ENCODE measurements around the gene SLC8A2.
"Not testable (repeated sequence)": the region's sequence is repeated elsewhere in the genome, so short reads cannot be mapped to it uniquely, and the experiment has no call there.

The SLC8A2 gene

GRCh38 chr19:47383890-47384289 is 87.8 kb downstream of the SLC8A2 start:
- not testable (repeated sequence) for DNase-seq (ENCODE audit: low read depth in 2 of 2, low spot score in 1 of 2)

- DNase-seq (ENCODE audit: low read depth in 2 of 2, low spot score in 1 of 2), result no peak
Observed at GRCh38 chr19:47381653-47382279, 89.9 kb downstream of the SLC8A2 start.

GRCh38 chr19:47381121-47381520 is 90.6 kb downstream of the SLC8A2 start:
- no peak for DNase-seq (ENCODE audit: low read depth in 2 of 2, low spot score in 1 of 2)

- no peak for DNase-seq (ENCODE audit: low read depth in 2 of 2, low spot score in 1 of 2)
Observed at GRCh38 chr19:47380559-47380958, 91.1 kb downstream of the SLC8A2 start.

GRCh38 chr19:47379381-47379938 is 92.2 kb downstream of the SLC8A2 start:
- DNase-seq (ENCODE audit: low read depth in 2 of 2, low spot score in 1 of 2), result no peak

- no peak for DNase-seq (ENCODE audit: low read depth in 2 of 2, low spot score in 1 of 2)
Observed at GRCh38 chr19:47378246-47378645, 93.4 kb downstream of the SLC8A2 start.

Data from stimulated activated CD8-positive, alpha-beta memory T cell treated with anti-CD3 and anti-CD28 coated beads, Interleukin-4, amount 100 ng/mL, for 1 hour (primary cell).